WTC11 (cell line): Measurements from ENCODE around the gene FETUB. TPM values are rescaled to one million over a fixed set of nuclear protein-coding genes. Genes with fewer than 3 reads are reported as not detected.

ENCODE experiments used
- ATAC-seq: fragments of 200-7000 bp; cut with Tn5 transposase; 2 replicates; pipeline ENCODE4 v1.10.0; 2021; ENCODE audit warnings: mild to moderate bottlenecking, moderate library complexity
- CTCF ChIA-PET: fragments of 300-600 bp; sonication (Branson Sonifier 250); formaldehyde crosslinking; loops from one replicate; lab custom pipeline; 2021; ENCODE audit warnings: antibody characterized with exemption; lab: Charles Lee
- POLR2A ChIA-PET: fragments of 350-600 bp; sonication (Branson Sonifier 250); formaldehyde crosslinking; loops from one replicate; lab custom pipeline; 2021; ENCODE audit warnings: antibody characterized with exemption; lab: Charles Lee
- DNase-seq: peaks from one replicate; pipeline ENCODE4 v3.0.0; 2021; ENCODE audit warnings: low spot score
- H3K27ac Mint-ChIP-seq: 2 replicates; pipeline ENCODE4 v1.8.0; 2021; ENCODE audit warnings: mixed read lengths
- H3K27me3 Mint-ChIP-seq: 2 replicates; pipeline ENCODE4 v1.8.0; 2021; ENCODE audit warnings: low read depth, mild to moderate bottlenecking, moderate library complexity, mixed read lengths
- H3K36me3 Mint-ChIP-seq: 2 replicates; pipeline ENCODE4 v1.8.0; 2021; ENCODE audit warnings: mixed read lengths
- H3K4me1 Mint-ChIP-seq: 2 replicates; pipeline ENCODE4 v1.8.0; 2022; ENCODE audit warnings: mixed read lengths
- H3K4me3 Mint-ChIP-seq: 2 replicates; pipeline ENCODE4 v1.8.0; 2021; ENCODE audit warnings: mild to moderate bottlenecking, moderate library complexity, mixed read lengths
- H3K9me3 Mint-ChIP-seq: 2 replicates; pipeline ENCODE4 v1.8.0; 2021; ENCODE audit warnings: mixed read lengths
- FOXJ3 ChIP-seq: sonication (generic); formaldehyde crosslinking; IDR thresholded peaks from 2 replicates; pipeline ENCODE4 v1.9.0; 2021; ENCODE audit warnings: missing genetic modification reagents, mild to moderate bottlenecking, borderline replicate concordance
- GTF2I ChIP-seq: fragments of 250-450 bp; sonication (Bioruptor Pico); conservative IDR thresholded peaks from 2 replicates; pipeline ENCODE4 v1.4.0; 2021; ENCODE audit warnings: mild to moderate bottlenecking
- HMGA2 ChIP-seq: fragments of 250-450 bp; sonication (Bioruptor Pico); IDR thresholded peaks from 2 replicates; pipeline ENCODE4 v1.4.0; 2021; ENCODE audit warnings: mild to moderate bottlenecking, moderate library complexity
- MYBL2 ChIP-seq: sonication (generic); formaldehyde crosslinking; IDR thresholded peaks from 2 replicates; pipeline ENCODE4 v1.8.1; 2023; ENCODE audit warnings: mild to moderate bottlenecking, moderate library complexity, missing genetic modification reagents
- NFATC4 ChIP-seq: fragments of 250-450 bp; sonication (Bioruptor Pico); IDR thresholded peaks from 2 replicates; pipeline ENCODE4 v1.9.0; 2021; ENCODE audit warnings: mild to moderate bottlenecking
- NR1H2 ChIP-seq: sonication (generic); formaldehyde crosslinking; IDR thresholded peaks from 2 replicates; pipeline ENCODE4 v1.9.0; 2021; ENCODE audit warnings: mild to moderate bottlenecking, moderate library complexity, missing genetic modification reagents
- RORB ChIP-seq: fragments of 250-450 bp; sonication (Bioruptor Pico); IDR thresholded peaks from 2 replicates; pipeline ENCODE4 v1.9.0; 2021; ENCODE audit warnings: mild to moderate bottlenecking
- SMAD4 ChIP-seq: sonication (generic); formaldehyde crosslinking; IDR thresholded peaks from 2 replicates; pipeline ENCODE4 v1.8.0; 2022; ENCODE audit warnings: mild to moderate bottlenecking, missing genetic modification reagents
- ZNF317 ChIP-seq: sonication (generic); formaldehyde crosslinking; IDR thresholded peaks from 2 replicates; pipeline ENCODE4 v1.8.1; 2023; ENCODE audit warnings: low read depth, mild to moderate bottlenecking, moderate library complexity, missing genetic modification reagents, borderline replicate concordance
- ZNF416 ChIP-seq: fragments of 250-450 bp; sonication (Bioruptor Pico); IDR thresholded peaks from 2 replicates; pipeline ENCODE4 v1.9.0; 2021; ENCODE audit warnings: mild to moderate bottlenecking, inconsistent platforms
- total RNA-seq: library from RNA; stranded (reverse); gene quantifications from 3 replicates; pipeline ENCODE4 v1.2.3, GENCODE V29; 2021
- TF ChIP-seq, protein P1 (sequence below): sonication (generic); formaldehyde crosslinking; IDR thresholded peaks from 2 replicates; pipeline ENCODE4 v1.8.0; 2023; ENCODE audit warnings: missing genetic modification reagents
- TF ChIP-seq, protein P2 (sequence below): sonication (generic); formaldehyde crosslinking; IDR thresholded peaks from 2 replicates; pipeline ENCODE4 v1.8.0; 2022; ENCODE audit warnings: mild to moderate bottlenecking, missing genetic modification reagents
- TF ChIP-seq, protein P3 (sequence below): fragments of 250-450 bp; sonication (Bioruptor Pico); IDR thresholded peaks from 2 replicates; pipeline ENCODE4 v1.9.0; 2021; ENCODE audit warnings: moderate library complexity, mild to moderate bottlenecking, inconsistent platforms, borderline replicate concordance
- TF ChIP-seq, protein P4 (sequence below): sonication (generic); formaldehyde crosslinking; IDR thresholded peaks from 2 replicates; pipeline ENCODE4 v1.8.1; 2023; ENCODE audit warnings: mild to moderate bottlenecking, moderate library complexity, missing genetic modification reagents
- TF ChIP-seq, protein P5 (sequence below): fragments of 250-450 bp; sonication (Bioruptor Pico); IDR thresholded peaks from 2 replicates; pipeline ENCODE4 v1.9.0; 2021; ENCODE audit warnings: mild to moderate bottlenecking
- TF ChIP-seq, protein P6 (sequence below): sonication (generic); formaldehyde crosslinking; IDR thresholded peaks from 2 replicates; pipeline ENCODE4 v1.8.1; 2023; ENCODE audit warnings: mild to moderate bottlenecking, missing genetic modification reagents, moderate library complexity
- TF ChIP-seq, protein P7 (sequence below): sonication (generic); formaldehyde crosslinking; IDR thresholded peaks from 2 replicates; pipeline ENCODE4 v1.8.0; 2022; ENCODE audit warnings: mild to moderate bottlenecking, missing genetic modification reagents
- TF ChIP-seq, protein P8 (sequence below): sonication (generic); formaldehyde crosslinking; IDR thresholded peaks from 2 replicates; pipeline ENCODE4 v1.8.1; 2022; ENCODE audit warnings: mild to moderate bottlenecking, moderate library complexity, missing genetic modification reagents

The FETUB gene
- total RNA-seq, 1 experiment from 2014 or later, result not detected

DNA sequence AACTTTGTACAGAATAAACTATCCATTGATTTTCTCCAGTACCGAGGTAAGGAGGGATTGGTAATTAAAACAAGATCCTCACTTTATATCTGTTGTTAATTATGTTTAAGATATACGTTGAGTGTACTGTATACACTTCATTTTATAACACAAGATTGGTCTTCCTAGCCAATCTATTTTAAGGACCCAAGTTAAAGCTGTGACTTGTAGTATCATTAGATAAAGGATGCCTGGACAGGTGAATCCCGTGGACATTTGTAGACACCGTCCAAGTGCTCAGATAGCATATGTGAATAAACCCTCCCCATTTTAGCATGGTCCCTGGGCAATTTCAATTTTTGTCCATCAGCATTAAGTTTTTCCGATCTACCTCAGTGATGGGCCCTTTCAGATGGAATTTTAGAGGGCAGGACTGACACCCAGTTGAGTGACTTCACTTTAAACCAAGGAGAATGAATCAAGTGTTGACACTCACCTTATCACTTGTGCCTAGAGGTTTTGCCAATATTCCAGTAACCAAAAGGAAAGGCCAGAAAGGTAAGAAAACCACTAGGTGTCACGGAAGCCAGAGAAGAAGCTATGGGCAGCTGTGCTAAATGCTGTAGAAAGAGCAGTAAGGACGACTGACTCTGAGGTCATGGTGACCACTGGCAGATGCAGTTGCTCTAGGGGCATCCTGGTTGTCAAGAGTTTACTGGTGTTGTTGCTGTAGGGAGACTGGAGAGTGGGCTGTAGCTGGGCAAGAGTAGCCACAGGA lies 18.1 kb upstream of the FETUB start:
- peaks cover 6% of the 10 kb centered on the region for H3K4me1 Mint-ChIP-seq
- ATAC-seq, result no peak
- H3K9me3 Mint-ChIP-seq, result no peaks in the 10 kb centered on the region
- TF ChIP-seq NFATC4 (CRISPR knock-in tag) (no peak), RORB (no peak), GTF2I (CRISPR knock-in tag) (no peak), HMGA2 (CRISPR knock-in tag) (no peak), FOXJ3 (no peak), ZNF416 (CRISPR knock-in tag) (no peak), NR1H2 (no peak)
- TF ChIP-seq, protein P1, sequence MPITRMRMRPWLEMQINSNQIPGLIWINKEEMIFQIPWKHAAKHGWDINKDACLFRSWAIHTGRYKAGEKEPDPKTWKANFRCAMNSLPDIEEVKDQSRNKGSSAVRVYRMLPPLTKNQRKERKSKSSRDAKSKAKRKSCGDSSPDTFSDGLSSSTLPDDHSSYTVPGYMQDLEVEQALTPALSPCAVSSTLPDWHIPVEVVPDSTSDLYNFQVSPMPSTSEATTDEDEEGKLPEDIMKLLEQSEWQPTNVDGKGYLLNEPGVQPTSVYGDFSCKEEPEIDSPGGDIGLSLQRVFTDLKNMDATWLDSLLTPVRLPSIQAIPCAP (CRISPR knock-in tag), result no peak
- TF ChIP-seq, protein P2, sequence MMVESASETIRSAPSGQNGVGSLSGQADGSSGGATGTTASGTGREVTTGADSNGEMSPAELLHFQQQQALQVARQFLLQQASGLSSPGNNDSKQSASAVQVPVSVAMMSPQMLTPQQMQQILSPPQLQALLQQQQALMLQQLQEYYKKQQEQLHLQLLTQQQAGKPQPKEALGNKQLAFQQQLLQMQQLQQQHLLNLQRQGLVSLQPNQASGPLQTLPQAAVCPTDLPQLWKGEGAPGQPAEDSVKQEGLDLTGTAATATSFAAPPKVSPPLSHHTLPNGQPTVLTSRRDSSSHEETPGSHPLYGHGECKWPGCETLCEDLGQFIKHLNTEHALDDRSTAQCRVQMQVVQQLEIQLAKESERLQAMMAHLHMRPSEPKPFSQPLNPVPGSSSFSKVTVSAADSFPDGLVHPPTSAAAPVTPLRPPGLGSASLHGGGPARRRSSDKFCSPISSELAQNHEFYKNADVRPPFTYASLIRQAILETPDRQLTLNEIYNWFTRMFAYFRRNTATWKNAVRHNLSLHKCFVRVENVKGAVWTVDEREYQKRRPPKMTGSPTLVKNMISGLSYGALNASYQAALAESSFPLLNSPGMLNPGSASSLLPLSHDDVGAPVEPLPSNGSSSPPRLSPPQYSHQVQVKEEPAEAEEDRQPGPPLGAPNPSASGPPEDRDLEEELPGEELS (CRISPR knock-in tag), result no peak
- TF ChIP-seq, protein P3, sequence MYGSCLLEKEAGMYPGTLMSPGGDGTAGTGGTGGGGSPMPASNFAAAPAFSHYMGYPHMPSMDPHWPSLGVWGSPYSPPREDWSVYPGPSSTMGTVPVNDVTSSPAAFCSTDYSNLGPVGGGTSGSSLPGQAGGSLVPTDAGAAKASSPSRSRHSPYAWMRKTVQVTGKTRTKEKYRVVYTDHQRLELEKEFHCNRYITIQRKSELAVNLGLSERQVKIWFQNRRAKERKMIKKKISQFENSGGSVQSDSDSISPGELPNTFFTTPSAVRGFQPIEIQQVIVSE (CRISPR knock-in tag), result no peak
- TF ChIP-seq, protein P4, sequence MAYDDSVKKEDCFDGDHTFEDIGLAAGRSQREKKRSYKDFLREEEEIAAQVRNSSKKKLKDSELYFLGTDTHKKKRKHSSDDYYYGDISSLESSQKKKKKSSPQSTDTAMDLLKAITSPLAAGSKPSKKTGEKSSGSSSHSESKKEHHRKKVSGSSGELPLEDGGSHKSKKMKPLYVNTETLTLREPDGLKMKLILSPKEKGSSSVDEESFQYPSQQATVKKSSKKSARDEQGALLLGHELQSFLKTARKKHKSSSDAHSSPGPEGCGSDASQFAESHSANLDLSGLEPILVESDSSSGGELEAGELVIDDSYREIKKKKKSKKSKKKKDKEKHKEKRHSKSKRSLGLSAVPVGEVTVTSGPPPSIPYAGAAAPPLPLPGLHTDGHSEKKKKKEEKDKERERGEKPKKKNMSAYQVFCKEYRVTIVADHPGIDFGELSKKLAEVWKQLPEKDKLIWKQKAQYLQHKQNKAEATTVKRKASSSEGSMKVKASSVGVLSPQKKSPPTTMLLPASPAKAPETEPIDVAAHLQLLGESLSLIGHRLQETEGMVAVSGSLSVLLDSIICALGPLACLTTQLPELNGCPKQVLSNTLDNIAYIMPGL (CRISPR knock-in tag), result no peak
- TF ChIP-seq, all 79 proteins: peak for 0
- peaks cover 17% of the 10 kb centered on the region for H3K27me3 Mint-ChIP-seq
- DNase-seq, result no peak
- H3K36me3 Mint-ChIP-seq, result no peaks in the 10 kb centered on the region
- H3K27ac Mint-ChIP-seq, result no peak overlapping the region
- ChIA-PET POLR2A (no interaction called here), CTCF (interaction anchor here (1.8 kb wide), 1 partner anchor 8 kb away, joined by 5 read pairs; no protein-coding TSS in a partner anchor)
- no peak overlapping the region for H3K4me3 Mint-ChIP-seq

DNA sequence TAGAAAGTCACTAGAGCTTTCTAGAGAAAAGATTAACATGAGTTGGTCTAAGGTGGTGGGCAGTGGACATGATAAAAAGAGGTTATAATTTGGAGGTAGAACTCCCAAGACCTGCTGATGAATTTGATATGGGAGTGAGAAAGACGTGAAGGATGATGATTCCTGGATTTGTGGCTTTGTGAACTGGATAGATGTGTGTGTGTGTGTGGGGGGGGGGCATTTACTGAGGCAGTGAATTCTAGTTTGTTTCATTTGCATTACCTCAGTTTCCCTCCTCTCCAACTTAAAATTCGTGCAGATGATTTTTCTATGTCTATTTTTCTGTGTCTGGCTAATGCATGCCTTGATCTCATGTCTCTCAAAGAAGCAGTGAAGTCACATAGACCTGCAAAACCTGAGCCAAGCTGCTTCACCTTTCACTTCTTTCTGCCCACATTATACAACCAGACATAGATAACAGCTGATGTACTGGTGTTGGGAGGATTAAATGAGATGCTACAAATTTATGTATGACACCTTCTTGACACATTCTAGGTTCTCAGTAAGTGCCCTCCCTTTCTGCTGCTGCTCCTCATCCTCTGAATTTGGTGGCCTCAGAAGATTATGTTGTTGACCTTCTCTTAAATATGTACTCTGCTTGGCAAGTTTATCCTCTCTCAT lies 17.4 kb upstream of the FETUB start:
- POLR2A ChIA-PET, result no interaction called here
- H3K36me3 Mint-ChIP-seq, result no peaks in the 10 kb centered on the region
- TF ChIP-seq SMAD4 (CRISPR knock-in tag), result no peak
- TF ChIP-seq, protein P5, sequence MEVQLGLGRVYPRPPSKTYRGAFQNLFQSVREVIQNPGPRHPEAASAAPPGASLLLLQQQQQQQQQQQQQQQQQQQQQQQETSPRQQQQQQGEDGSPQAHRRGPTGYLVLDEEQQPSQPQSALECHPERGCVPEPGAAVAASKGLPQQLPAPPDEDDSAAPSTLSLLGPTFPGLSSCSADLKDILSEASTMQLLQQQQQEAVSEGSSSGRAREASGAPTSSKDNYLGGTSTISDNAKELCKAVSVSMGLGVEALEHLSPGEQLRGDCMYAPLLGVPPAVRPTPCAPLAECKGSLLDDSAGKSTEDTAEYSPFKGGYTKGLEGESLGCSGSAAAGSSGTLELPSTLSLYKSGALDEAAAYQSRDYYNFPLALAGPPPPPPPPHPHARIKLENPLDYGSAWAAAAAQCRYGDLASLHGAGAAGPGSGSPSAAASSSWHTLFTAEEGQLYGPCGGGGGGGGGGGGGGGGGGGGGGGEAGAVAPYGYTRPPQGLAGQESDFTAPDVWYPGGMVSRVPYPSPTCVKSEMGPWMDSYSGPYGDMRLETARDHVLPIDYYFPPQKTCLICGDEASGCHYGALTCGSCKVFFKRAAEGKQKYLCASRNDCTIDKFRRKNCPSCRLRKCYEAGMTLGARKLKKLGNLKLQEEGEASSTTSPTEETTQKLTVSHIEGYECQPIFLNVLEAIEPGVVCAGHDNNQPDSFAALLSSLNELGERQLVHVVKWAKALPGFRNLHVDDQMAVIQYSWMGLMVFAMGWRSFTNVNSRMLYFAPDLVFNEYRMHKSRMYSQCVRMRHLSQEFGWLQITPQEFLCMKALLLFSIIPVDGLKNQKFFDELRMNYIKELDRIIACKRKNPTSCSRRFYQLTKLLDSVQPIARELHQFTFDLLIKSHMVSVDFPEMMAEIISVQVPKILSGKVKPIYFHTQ (CRISPR knock-in tag), result no peak
- TF ChIP-seq, protein P6, sequence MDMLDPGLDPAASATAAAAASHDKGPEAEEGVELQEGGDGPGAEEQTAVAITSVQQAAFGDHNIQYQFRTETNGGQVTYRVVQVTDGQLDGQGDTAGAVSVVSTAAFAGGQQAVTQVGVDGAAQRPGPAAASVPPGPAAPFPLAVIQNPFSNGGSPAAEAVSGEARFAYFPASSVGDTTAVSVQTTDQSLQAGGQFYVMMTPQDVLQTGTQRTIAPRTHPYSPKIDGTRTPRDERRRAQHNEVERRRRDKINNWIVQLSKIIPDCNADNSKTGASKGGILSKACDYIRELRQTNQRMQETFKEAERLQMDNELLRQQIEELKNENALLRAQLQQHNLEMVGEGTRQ (CRISPR knock-in tag), result no peak
- TF ChIP-seq ZNF317 (CRISPR knock-in tag), result no peak
- TF ChIP-seq, protein P7, sequence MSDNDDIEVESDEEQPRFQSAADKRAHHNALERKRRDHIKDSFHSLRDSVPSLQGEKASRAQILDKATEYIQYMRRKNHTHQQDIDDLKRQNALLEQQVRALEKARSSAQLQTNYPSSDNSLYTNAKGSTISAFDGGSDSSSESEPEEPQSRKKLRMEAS (CRISPR knock-in tag), result no peak
- TF ChIP-seq, protein P8, sequence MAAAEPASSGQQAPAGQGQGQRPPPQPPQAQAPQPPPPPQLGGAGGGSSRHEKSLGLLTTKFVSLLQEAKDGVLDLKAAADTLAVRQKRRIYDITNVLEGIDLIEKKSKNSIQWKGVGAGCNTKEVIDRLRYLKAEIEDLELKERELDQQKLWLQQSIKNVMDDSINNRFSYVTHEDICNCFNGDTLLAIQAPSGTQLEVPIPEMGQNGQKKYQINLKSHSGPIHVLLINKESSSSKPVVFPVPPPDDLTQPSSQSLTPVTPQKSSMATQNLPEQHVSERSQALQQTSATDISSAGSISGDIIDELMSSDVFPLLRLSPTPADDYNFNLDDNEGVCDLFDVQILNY, result no peak
- no peak for TF ChIP-seq MYBL2 (CRISPR knock-in tag)
- H3K9me3 Mint-ChIP-seq, result peaks cover under 1% of the 10 kb centered on the region; the same call in 1 of the 2 replicates
- no peaks in the 10 kb centered on the region; the same call in 1 of the 2 replicates for H3K4me1 Mint-ChIP-seq
- DNase-seq (no peak), ATAC-seq (no peak)
- H3K27me3 Mint-ChIP-seq, result peaks cover 10% of the 10 kb centered on the region
- no peak overlapping the region for H3K27ac Mint-ChIP-seq
- CTCF ChIA-PET, result interaction anchor here (1.8 kb wide), 1 partner anchor 8 kb away, joined by 5 read pairs; no protein-coding TSS in a partner anchor
- no peak overlapping the region for H3K4me3 Mint-ChIP-seq
